H1 (cell line): Measurements from ENCODE around the gene MUSTN1. TPM values are rescaled to one million over a fixed set of nuclear protein-coding genes. Genes with fewer than 3 reads are reported as not detected.

Source experiments
- CTCF ChIA-PET: fragments of 300-600 bp; sonication (Branson Sonifier 250); formaldehyde crosslinking; loops from one replicate; lab custom pipeline; 2021; ENCODE audit not compliant: partially characterized antibody; lab: Charles Lee
- POLR2A ChIA-PET: fragments of 300-600 bp; sonication (Branson Sonifier 250); formaldehyde crosslinking; loops from one replicate; lab custom pipeline; 2021; ENCODE audit warnings: inconsistent platforms; ENCODE audit not compliant: partially characterized antibody; lab: Charles Lee
- DNase-seq, 2 experiments: peaks; one replicate each; pipeline versions ENCODE4 v3.0.0 to v3.0.0-alpha.2; 2010 to 2022; ENCODE audit warnings: low spot score in 2 of 2, low read depth in 1 of 2, mixed read lengths in 1 of 2
- FAIRE-seq: peaks from 2 replicates; lab custom pipeline; 2011; peaks lifted over from hg19 to GRCh38; lab: Jason Lieb, UNC
- H2AFZ ChIP-seq: 2 replicates; pipeline ENCODE4 v1.8.1; 2012; ENCODE audit warnings: low read length, inconsistent platforms
- H2AK5ac ChIP-seq: 2 replicates; pipeline ENCODE4 v1.6.1; 2013; ENCODE audit warnings: low read depth, low read length
- H2BK120ac ChIP-seq: replicated peaks from 2 replicates; pipeline ENCODE3; 2013; ENCODE audit warnings: low read depth, low read length, inconsistent platforms
- H2BK12ac ChIP-seq: 2 replicates; pipeline ENCODE4 v1.6.1; 2013; ENCODE audit warnings: low read depth, low read length
- H2BK15ac ChIP-seq: 2 replicates; pipeline ENCODE4 v1.6.1; 2013; ENCODE audit warnings: low read length
- H2BK20ac ChIP-seq: 2 replicates; pipeline ENCODE4 v1.6.1; 2013; ENCODE audit warnings: low read length
- H2BK5ac ChIP-seq: 2 replicates; pipeline ENCODE4 v1.6.1; 2013; ENCODE audit warnings: low read depth, low read length
- H3K14ac ChIP-seq: 2 replicates; pipeline ENCODE4 v1.6.1; 2013; ENCODE audit warnings: inconsistent platforms; ENCODE audit not compliant: insufficient read length
- H3K18ac ChIP-seq: 2 replicates; pipeline ENCODE4 v1.6.1; 2013; ENCODE audit warnings: low read length; ENCODE audit errors: extremely low read depth
- H3K23ac ChIP-seq: 2 replicates; pipeline ENCODE4 v1.6.1; 2013; ENCODE audit warnings: inconsistent platforms; ENCODE audit not compliant: insufficient read length
- H3K23me2 ChIP-seq: 2 replicates; pipeline ENCODE4 v1.6.1; 2013; ENCODE audit warnings: low read depth, low read length
- H3K27ac ChIP-seq: 2 replicates; pipeline ENCODE4 v1.6.1; 2011; ENCODE audit warnings: low read depth, low read length, inconsistent platforms
- H3K27me3 ChIP-seq, 4 experiments: replicated peaks in 1 of 4; 1 replicate in 1 of 4; 2 replicates in 3 of 4; pipeline versions ENCODE4 v1.6.1 to v1.8.1; 2011 to 2013; ENCODE audit warnings: low read length in 3 of 4, mild to moderate bottlenecking in 3 of 4, inconsistent platforms in 2 of 4, mixed read lengths in 2 of 4, moderate library complexity in 1 of 4; ENCODE audit not compliant: control insufficient read depth in 3 of 4, insufficient read depth in 3 of 4; ENCODE audit errors: extremely low read depth in 1 of 4
- H3K36me3 ChIP-seq, 4 experiments: 2 replicates each; pipeline versions ENCODE4 v1.6.1 to v1.8.1; 2011 to 2013; ENCODE audit warnings: mild to moderate bottlenecking in 4 of 4, low read length in 3 of 4, moderate library complexity in 2 of 4, control low read depth in 1 of 4, inconsistent platforms in 1 of 4; ENCODE audit not compliant: insufficient read depth in 4 of 4, control insufficient read depth in 2 of 4
- H3K4ac ChIP-seq: replicated peaks from 2 replicates; pipeline ENCODE3; 2013; ENCODE audit warnings: low read length, low read depth, mixed read lengths, inconsistent platforms; ENCODE audit not compliant: insufficient read length
- H3K4me1 ChIP-seq, 4 experiments: replicated peaks in 1 of 4; 1 replicate in 1 of 4; 2 replicates in 3 of 4; pipeline versions ENCODE4 v1.6.1 to v1.8.1; 2011 to 2013; ENCODE audit warnings: low read length in 3 of 4, inconsistent platforms in 2 of 4, mixed read lengths in 1 of 4; ENCODE audit not compliant: insufficient read depth in 4 of 4, control insufficient read depth in 3 of 4
- H3K4me2 ChIP-seq, 2 experiments: 2 replicates each; pipeline versions ENCODE4 v1.6.1 to v1.8.1; 2011 to 2013; ENCODE audit warnings: low read depth in 2 of 2, low read length in 2 of 2, control low read depth in 1 of 2, inconsistent platforms in 1 of 2, mild to moderate bottlenecking in 1 of 2; ENCODE audit not compliant: insufficient read depth in 1 of 2
- H3K4me3 ChIP-seq, 4 experiments: fragments of 200-600, 300-600 bp in 1 of 4; sonication (generic), shearing (Covaris generic), sonication (Bioruptor Twin) in 1 of 4; 2 replicates each; pipeline versions ENCODE4 v1.5.1 to v1.8.1; 2011 to 2016; ENCODE audit warnings: low read length in 4 of 4, low read depth in 3 of 4, control low read depth in 2 of 4, inconsistent platforms in 2 of 4, mild to moderate bottlenecking in 2 of 4, mixed read lengths in 1 of 4, moderate library complexity in 1 of 4; ENCODE audit not compliant: insufficient read depth in 2 of 4; ENCODE audit errors: extremely low read depth in 1 of 4
- H3K56ac ChIP-seq: replicated peaks from 2 replicates; pipeline ENCODE3; 2013; ENCODE audit warnings: low read depth, mild to moderate bottlenecking, mixed read lengths, low read length, inconsistent platforms; ENCODE audit not compliant: insufficient read length
- H3K79me1 ChIP-seq: 2 replicates; pipeline ENCODE4 v1.6.1; 2013; ENCODE audit warnings: low read depth, low read length, control low read depth
- H3K79me2 ChIP-seq, 2 experiments: 2 replicates each; pipeline versions ENCODE4 v1.6.1 to v1.8.1; 2012 to 2013; ENCODE audit warnings: low read length in 2 of 2, mild to moderate bottlenecking in 2 of 2, inconsistent platforms in 1 of 2; ENCODE audit not compliant: insufficient read depth in 2 of 2, control insufficient read depth in 1 of 2
- H3K9ac ChIP-seq, 4 experiments: replicated peaks in 1 of 4; 1 replicate in 1 of 4; 2 replicates in 3 of 4; pipeline versions ENCODE4 v1.6.1 to v1.8.1; 2011 to 2013; ENCODE audit warnings: low read depth in 3 of 4, low read length in 3 of 4, control low read depth in 2 of 4, mild to moderate bottlenecking in 2 of 4, moderate library complexity in 2 of 4, inconsistent platforms in 1 of 4; ENCODE audit errors: extremely low read depth in 1 of 4
- H3K9me3 ChIP-seq, 2 experiments: 2 replicates each; pipeline versions ENCODE4 v1.6.1 to v1.8.1; 2012 to 2013; ENCODE audit warnings: mild to moderate bottlenecking in 2 of 2, moderate library complexity in 2 of 2, control low read depth in 1 of 2, inconsistent platforms in 1 of 2, low read depth in 1 of 2, low read length in 1 of 2, mixed read lengths in 1 of 2; ENCODE audit not compliant: insufficient read depth in 2 of 2
- H4K20me1 ChIP-seq, 2 experiments: replicated peaks in 1 of 2; 2 replicates each; pipeline versions ENCODE3 to v1.8.1; 2011 to 2013; ENCODE audit warnings: inconsistent platforms in 2 of 2, low read length in 2 of 2, mild to moderate bottlenecking in 1 of 2; ENCODE audit not compliant: insufficient read depth in 2 of 2, control insufficient read depth in 1 of 2
- H4K5ac ChIP-seq: 2 replicates; pipeline ENCODE4 v1.6.1; 2013; ENCODE audit warnings: low read length, low read depth, mixed read lengths, inconsistent platforms; ENCODE audit not compliant: insufficient read length
- H4K8ac ChIP-seq: 2 replicates; pipeline ENCODE4 v1.8.0; 2013; ENCODE audit warnings: mild to moderate bottlenecking, moderate library complexity, low read length, inconsistent platforms; ENCODE audit not compliant: insufficient read depth; ENCODE audit errors: extremely low read depth
- H4K91ac ChIP-seq: replicated peaks from 2 replicates; pipeline ENCODE3; 2013; ENCODE audit warnings: low read length, mixed read lengths, inconsistent platforms; ENCODE audit not compliant: insufficient read length
- BCL11A ChIP-seq, 2 experiments: IDR thresholded peaks; one replicate each; pipeline ENCODE4 v1.6.1; 2011; ENCODE audit warnings: low read depth in 2 of 2, low read length in 2 of 2, mild to moderate bottlenecking in 2 of 2
- EGR1 ChIP-seq: IDR thresholded peaks from 2 replicates; pipeline ENCODE4 v1.6.1; 2011; ENCODE audit warnings: low read depth, low read length, borderline replicate concordance
- WGBS, 2 experiments: shearing (Covaris generic) in 1 of 2; methylation state at CpG; one replicate each; pipeline versions ENCODE4 v1.1.6 to v1.1.7; 2013 to 2015; ENCODE audit warnings: low lambda C conversion rate in 2 of 2, mixed read lengths in 2 of 2, inconsistent platforms in 1 of 2, low coverage in 1 of 2, missing lambda C conversion rate in 1 of 2; ENCODE audit not compliant: insufficient replicate concordance in 2 of 2, insufficient coverage in 1 of 2, insufficient read length in 1 of 2; ENCODE audit errors: extremely low coverage in 1 of 2, missing lambda C conversion rate in 1 of 2; 5-methylcytosine and 5-hydroxymethylcytosine counted together
- polyA plus RNA-seq, 7 experiments: library from polyadenylated mRNA; depleted of rRNA in 3 of 7; stranded (reverse) in 5 of 7; unstranded in 2 of 7; fragments of >200 nt in 5 of 7; fragments of 200-250 nt in 2 of 7; gene quantifications; 1 replicate in 5 of 7; 2 replicates in 1 of 7; 4 replicates in 1 of 7; pipeline versions ENCODE4 v1.2.1 to v1.2.3, GENCODE V29; 2011 to 2013; ENCODE audit warnings: missing spikeins in 2 of 7, mixed read lengths in 2 of 7
- total RNA-seq: library from RNA; stranded (reverse); fragmentation: NEBNext Ultra II Directional; extraction: Animal tissue kit (Norgen Biotek cat#: 25700); gene quantifications from 2 replicates; pipeline ENCODE4 v1.2.1, GENCODE V29; 2021

Gene MUSTN1
- total and polyA plus RNA-seq, 2 of the 8 experiments (the other 6 are each of a cell fraction or from before 2014, with no cell fraction given): 1.1 to 2.4 TPM

GRCh38 chr3:52838561-52839267, 3.9 kb upstream of the MUSTN1 start:
- Histone ChIP-seq H3K23ac (no peak overlapping the region), H3K79me2 (no peaks in the 10 kb centered on the region), H3K4me3 (no peak overlapping the region)

More at GRCh38 chr3:52838561-52839267, 3.9 kb upstream of the MUSTN1 start:
- Histone ChIP-seq H3K4ac (no peak overlapping the region), H2BK120ac (no peak overlapping the region), H3K27me3 (no peaks in the 10 kb centered on the region), H4K20me1 (peaks cover 0 to 8% of the 10 kb centered on the region in 2 experiments), H3K56ac (no peak overlapping the region), H3K18ac (no peak overlapping the region), H2AK5ac (no peak overlapping the region)
- POLR2A ChIA-PET: no interaction called here
- TF ChIP-seq BCL11A (IDR thresholded peaks at IDR 0.05; ENCODE audit: low read depth in 2 of 2, low read length in 2 of 2) (no peak), EGR1 (no peak)
- TF ChIP-seq, all 59 proteins: peak for 0
- no peak for DNase-seq
- H3K36me3 ChIP-seq: peaks cover 0 to 5% (median 2%) of the 10 kb centered on the region in 4 experiments; a peak in 3 of 8 replicates
- H2BK12ac ChIP-seq: no peak overlapping the region
- H3K79me1 ChIP-seq: no peaks in the 10 kb centered on the region; the same call in 1 of the 2 replicates
- H2BK20ac ChIP-seq: no peak overlapping the region
- CTCF ChIA-PET: interaction anchor here (0.6 to 6.5 kb wide), 11 partner anchors 7 to 272 kb away, joined by 3 to 73 read pairs (median 6); no protein-coding TSS in a partner anchor
- H2AFZ ChIP-seq: no peak overlapping the region
- no peak for FAIRE-seq
- peaks cover 0 to 5% (median 0%) of the 10 kb centered on the region in 4 experiments; a peak in 3 of 7 replicates for H3K4me1 ChIP-seq
- H3K4me2 ChIP-seq: no peak overlapping the region
- no peak overlapping the region for H4K8ac ChIP-seq
- H3K14ac ChIP-seq: no peak overlapping the region
- no peaks in the 10 kb centered on the region for H3K23me2 ChIP-seq
- 91% methylated on average over 8 of the region's 8 CpGs; no CpG with 5 or more reads in 1 of the 2 experiments for WGBS, 2 experiments
- H3K9ac ChIP-seq: no peak overlapping the region
- H4K91ac ChIP-seq: no peak overlapping the region
- no peak overlapping the region for H2BK5ac ChIP-seq
- H4K5ac ChIP-seq: no peak overlapping the region
- no peak overlapping the region for H3K27ac ChIP-seq
- H3K9me3 ChIP-seq: no peaks in the 10 kb centered on the region
- H2BK15ac ChIP-seq: no peak overlapping the region
